ENCODE measurements around the gene TSC22D4.

- TF ChIP-seq EZH2 (IDR thresholded peaks at IDR 0.05; ENCODE audit: insufficient read depth, poor library complexity, severe bottlenecking) (no peak), EZH2phosphoT487 (IDR thresholded peaks at IDR 0.05; ENCODE audit: insufficient read depth, low read depth) (no peak)
Observed at GRCh38 chr7:100433592-100434296, 45.3 kb downstream of the TSC22D4 start.

Measured in GM23248 (cell line).